Sigmoid colon (tissue), 4 donors: Measurements from ENCODE around the gene CRACR2B.

Experiments used
- CTCF ChIP-seq, 4 experiments: fragments of 450-650 bp in 3 of 4; fragments of 200-600 bp in 1 of 4; IDR thresholded peaks; one replicate each; pipeline ENCODE4 v1.5.1; 2016 to 2019; ENCODE audit warnings: antibody characterized with exemption in 4 of 4, mild to moderate bottlenecking in 3 of 4, moderate library complexity in 2 of 4
- POLR2AphosphoS5 ChIP-seq, 4 donors: sonication (generic); formaldehyde crosslinking; IDR thresholded peaks; one replicate each; pipeline ENCODE4 v1.6.1; 2017; ENCODE audit warnings: antibody characterized with exemption in 4 of 4

- TF ChIP-seq CTCF (IDR thresholded peaks at IDR 0.05) (no peak), POLR2AphosphoS5 (IDR thresholded peaks at IDR 0.05) (no peak)
Measured at GRCh38 chr11:843086-843734, 15.5 kb downstream of the CRACR2B start.
